Muscle of leg (tissue), 11 donors: ENCODE results near the gene EBP. TPM values are rescaled to one million over a fixed set of nuclear protein-coding genes. Genes with fewer than 3 reads are reported as not detected.

Experiments
- DNase-seq: peaks from one replicate; pipeline ENCODE4 v3.0.0; 2013
- H3K27ac ChIP-seq: one replicate; pipeline ENCODE4 v1.5.1; 2013; ENCODE audit warnings: mild to moderate bottlenecking, low read length, control low read depth
- H3K27me3 ChIP-seq: one replicate; pipeline ENCODE4 v1.6.1; 2013; ENCODE audit warnings: low read length; ENCODE audit not compliant: control insufficient read depth, insufficient read depth
- H3K36me3 ChIP-seq: one replicate; pipeline ENCODE4 v1.6.1; 2013; ENCODE audit warnings: low read length; ENCODE audit not compliant: control insufficient read depth, insufficient read depth
- H3K4me1 ChIP-seq: one replicate; pipeline ENCODE4 v1.6.1; 2013; ENCODE audit warnings: low read length; ENCODE audit not compliant: control insufficient read depth, insufficient read depth
- H3K4me3 ChIP-seq: one replicate; pipeline ENCODE4 v1.5.1; 2013; ENCODE audit warnings: low read length, control low read depth
- H3K9me3 ChIP-seq: replicated peaks from 2 replicates; pipeline ENCODE4 v1.6.1; 2013; ENCODE audit warnings: low read depth, low read length; ENCODE audit not compliant: control insufficient read depth
- WGBS: methylation state at CpG from one replicate; pipeline ENCODE4 v1.1.5; 2013; ENCODE audit warnings: missing lambda C conversion rate; ENCODE audit not compliant: insufficient coverage; 5-methylcytosine and 5-hydroxymethylcytosine counted together
- polyA plus RNA-seq, 8 donors: library from polyadenylated mRNA; unstranded; fragments of 120-200 nt; gene quantifications; one replicate each; pipeline versions ENCODE4 v1.2.1 to v1.2.3, GENCODE V29; 2013; ENCODE audit warnings: inconsistent platforms in 1 of 8, low replicate concordance in 1 of 8; ENCODE audit not compliant: insufficient read length in 8 of 8, insufficient read depth in 1 of 8
- total RNA-seq: library from RNA; stranded (reverse); fragments of 120-200 nt; gene quantifications from one replicate; pipeline ENCODE4 v1.2.4, GENCODE V29; 2013

EBP gene
- total and polyA plus RNA-seq, 9 donors, result 16.6 to 25.0 (median 19.8) TPM

GRCh38 chrX:48508400-48509244, 13.0 kb upstream of the EBP start, which contains the start of gene PORCN:
Gene PORCN, plus strand, starts transcription at chrX:48508992. Its CDS starts 829 bp downstream, at chrX:48509821.
- H3K4me1 ChIP-seq, result peaks cover 7% of the 10 kb centered on the region
- no peaks in the 10 kb centered on the region for H3K27me3 ChIP-seq
- peaks cover 3% of the 10 kb centered on the region for H3K9me3 ChIP-seq
- DNase-seq, result peak; percentile 82
- peak within 1 kb of the TSS; percentile 51 for H3K27ac ChIP-seq
- H3K36me3 ChIP-seq, result no peaks in the 10 kb centered on the region
- 39% methylated on average over 49 of the region's 65 CpGs for WGBS
- peak within 1 kb of the TSS; percentile 70 for H3K4me3 ChIP-seq

GRCh38 chrX:48509245-48509590, 12.4 kb upstream of the EBP start:
- H3K4me1 ChIP-seq, result peaks cover 7% of the 10 kb centered on the region
- H3K27me3 ChIP-seq, result no peaks in the 10 kb centered on the region
- WGBS, result 42% methylated on average over 16 of the region's 16 CpGs
- H3K36me3 ChIP-seq, result no peaks in the 10 kb centered on the region
- peaks cover 3% of the 10 kb centered on the region for H3K9me3 ChIP-seq
- H3K27ac ChIP-seq, result no peak overlapping the region
- no peak for DNase-seq
- H3K4me3 ChIP-seq, result peak overlapping the region; percentile 70

GRCh38 chrX:48509619-48510018, 12.0 kb upstream of the EBP start:
- peaks cover 7% of the 10 kb centered on the region for H3K4me1 ChIP-seq
- no peaks in the 10 kb centered on the region for H3K27me3 ChIP-seq
- 53% methylated on average over 11 of the region's 11 CpGs for WGBS
- no peaks in the 10 kb centered on the region for H3K36me3 ChIP-seq
- peak overlapping the region; percentile 70 for H3K4me3 ChIP-seq
- no peak for DNase-seq
- H3K27ac ChIP-seq, result no peak overlapping the region
- H3K9me3 ChIP-seq, result peaks cover 3% of the 10 kb centered on the region

GRCh38 chrX:48511560-48511959, 10.0 kb upstream of the EBP start:
- no peaks in the 10 kb centered on the region for H3K36me3 ChIP-seq
- no peak overlapping the region for H3K4me3 ChIP-seq
- H3K4me1 ChIP-seq, result peaks cover 7% of the 10 kb centered on the region
- H3K27ac ChIP-seq, result no peak overlapping the region
- H3K9me3 ChIP-seq, result peaks cover 3% of the 10 kb centered on the region
- no peaks in the 10 kb centered on the region for H3K27me3 ChIP-seq
- DNase-seq, result no peak
- 57% methylated on average over 4 of the region's 4 CpGs for WGBS

GRCh38 chrX:48512371-48512935, 9.2 kb upstream of the EBP start:
- H3K36me3 ChIP-seq, result no peaks in the 10 kb centered on the region
- H3K27me3 ChIP-seq, result no peaks in the 10 kb centered on the region
- WGBS, result 84% methylated on average over 8 of the region's 20 CpGs
- H3K9me3 ChIP-seq, result peaks cover 3% of the 10 kb centered on the region
- no peak for DNase-seq
- peaks cover 7% of the 10 kb centered on the region for H3K4me1 ChIP-seq
- no peak overlapping the region for H3K4me3 ChIP-seq
- H3K27ac ChIP-seq, result no peak overlapping the region

- no peak overlapping the region for H3K27ac ChIP-seq
- peaks cover 4% of the 10 kb centered on the region for H3K4me1 ChIP-seq
- no peak overlapping the region for H3K4me3 ChIP-seq
- no peaks in the 10 kb centered on the region for H3K9me3 ChIP-seq
- WGBS, result 40% methylated on average over 1 of the region's 4 CpGs
- H3K27me3 ChIP-seq, result no peaks in the 10 kb centered on the region
- DNase-seq, result no peak
- H3K36me3 ChIP-seq, result no peaks in the 10 kb centered on the region
These were observed 7.9 kb upstream of the EBP start for GRCh38 chrX:48513670-48514069.

- Histone ChIP-seq H3K4me1 (peaks cover 4% of the 10 kb centered on the region), H3K36me3 (no peaks in the 10 kb centered on the region), H3K27ac (no peak overlapping the region), H3K9me3 (no peaks in the 10 kb centered on the region), H3K4me3 (no peak overlapping the region), H3K27me3 (no peaks in the 10 kb centered on the region)
- 86% methylated on average over 10 of the region's 16 CpGs for WGBS
- DNase-seq, result no peak
These were observed 7.3 kb upstream of the EBP start for GRCh38 chrX:48514126-48514806.

GRCh38 chrX:48514868-48515460, 6.6 kb upstream of the EBP start:
- H3K27ac ChIP-seq, result no peak overlapping the region
- WGBS, result 92% methylated on average over 9 of the region's 9 CpGs

GRCh38 chrX:48515842-48516241, 5.8 kb upstream of the EBP start:
- H3K4me1 ChIP-seq, result no peaks in the 10 kb centered on the region
- H3K4me3 ChIP-seq, result no peak overlapping the region
- 83% methylated on average over 7 of the region's 10 CpGs for WGBS
- no peaks in the 10 kb centered on the region for H3K27me3 ChIP-seq
- no peak for DNase-seq
- no peaks in the 10 kb centered on the region for H3K9me3 ChIP-seq
- H3K27ac ChIP-seq, result no peak overlapping the region
- no peaks in the 10 kb centered on the region for H3K36me3 ChIP-seq

More at GRCh38 chrX:48514868-48515460, 6.6 kb upstream of the EBP start:
- no peaks in the 10 kb centered on the region for H3K36me3 ChIP-seq
- H3K4me1 ChIP-seq, result no peaks in the 10 kb centered on the region
- no peaks in the 10 kb centered on the region for H3K9me3 ChIP-seq
- DNase-seq, result no peak
- H3K27me3 ChIP-seq, result no peaks in the 10 kb centered on the region
- no peak overlapping the region for H3K4me3 ChIP-seq

GRCh38 chrX:48516285-48516684, 5.3 kb upstream of the EBP start:
- no peaks in the 10 kb centered on the region for H3K9me3 ChIP-seq
- 73% methylated on average over 7 of the region's 10 CpGs for WGBS
- H3K27ac ChIP-seq, result no peak overlapping the region
- DNase-seq, result no peak
- no peak overlapping the region for H3K4me3 ChIP-seq
- no peaks in the 10 kb centered on the region for H3K4me1 ChIP-seq
- H3K36me3 ChIP-seq, result no peaks in the 10 kb centered on the region
- H3K27me3 ChIP-seq, result no peaks in the 10 kb centered on the region
